ENCODE data around the gene SLC7A4.
"Not testable (repeated sequence)": the region's sequence is repeated elsewhere in the genome, so short reads cannot be mapped to it uniquely, and the experiment has no call there.

SLC7A4 gene

GRCh38 chr22:21015466-21016006 lies 16.8 kb downstream of the SLC7A4 start:
- no peak for DNase-seq

- DNase-seq: no peak
Observed at GRCh38 chr22:21014726-21015465, 17.5 kb downstream of the SLC7A4 start, which contains the start of gene P2RX6. P2RX6 (plus strand) TSS chr22:21015165; CDS start chr22:21015175, 10 bp downstream.

DNA sequence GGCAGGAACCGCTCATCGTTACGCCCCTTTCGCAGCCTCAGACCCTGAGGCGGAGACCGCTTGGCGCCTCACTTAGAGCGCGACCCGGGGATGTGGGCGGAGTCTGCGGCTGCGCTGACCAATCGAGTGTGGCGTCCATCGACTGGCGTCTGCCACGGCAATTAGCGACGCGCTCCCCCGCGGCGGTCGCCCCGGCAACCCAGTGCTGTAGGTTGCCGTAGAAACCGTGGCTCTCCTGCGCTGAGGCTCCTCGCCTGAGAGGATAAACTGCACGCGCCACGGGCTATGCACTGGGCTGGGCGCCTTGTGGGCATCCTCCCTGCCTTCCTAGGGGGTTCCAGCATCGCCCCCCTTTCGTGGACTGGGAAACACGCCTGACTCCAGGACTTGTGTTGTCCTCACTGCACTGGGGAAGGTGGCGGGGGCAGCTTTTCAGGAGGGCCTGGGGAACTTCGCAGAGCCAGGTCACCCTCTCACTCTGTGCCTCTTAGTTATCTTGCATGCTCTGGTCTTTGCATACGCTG lies 18.1 kb downstream of the SLC7A4 start:
- peak; percentile 90 to 91 for DNase-seq

DNA sequence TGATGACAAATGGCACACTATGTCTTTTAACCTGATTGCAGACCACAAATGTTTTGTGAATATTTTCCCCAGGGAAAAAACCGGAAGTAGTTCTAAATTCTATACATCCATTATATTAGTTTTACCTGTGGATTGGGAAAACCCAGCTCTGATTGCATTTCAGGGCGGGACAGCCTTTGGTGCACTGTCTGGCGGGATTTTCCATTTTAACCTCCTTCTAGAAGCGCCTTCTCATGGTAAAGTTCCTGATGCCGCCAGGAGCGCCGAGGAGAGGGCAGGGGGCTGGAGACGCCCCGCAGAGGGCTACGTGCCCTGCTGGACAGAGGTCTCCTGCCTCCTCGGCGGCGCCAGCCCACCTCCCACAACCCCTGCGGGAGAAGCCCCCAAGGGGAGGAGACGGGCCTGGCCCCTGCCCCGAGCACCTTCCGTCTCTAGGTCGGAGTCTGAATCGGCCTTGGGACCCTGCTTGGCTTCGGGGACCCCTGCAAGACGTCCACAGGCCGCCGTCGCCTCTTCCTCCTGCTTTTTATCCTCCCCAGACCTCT lies 18.6 kb downstream of the SLC7A4 start:
- DNase-seq: no peak

- no peak for DNase-seq
Observed at GRCh38 chr22:21012446-21013407, 19.6 kb downstream of the SLC7A4 start.

DNA sequence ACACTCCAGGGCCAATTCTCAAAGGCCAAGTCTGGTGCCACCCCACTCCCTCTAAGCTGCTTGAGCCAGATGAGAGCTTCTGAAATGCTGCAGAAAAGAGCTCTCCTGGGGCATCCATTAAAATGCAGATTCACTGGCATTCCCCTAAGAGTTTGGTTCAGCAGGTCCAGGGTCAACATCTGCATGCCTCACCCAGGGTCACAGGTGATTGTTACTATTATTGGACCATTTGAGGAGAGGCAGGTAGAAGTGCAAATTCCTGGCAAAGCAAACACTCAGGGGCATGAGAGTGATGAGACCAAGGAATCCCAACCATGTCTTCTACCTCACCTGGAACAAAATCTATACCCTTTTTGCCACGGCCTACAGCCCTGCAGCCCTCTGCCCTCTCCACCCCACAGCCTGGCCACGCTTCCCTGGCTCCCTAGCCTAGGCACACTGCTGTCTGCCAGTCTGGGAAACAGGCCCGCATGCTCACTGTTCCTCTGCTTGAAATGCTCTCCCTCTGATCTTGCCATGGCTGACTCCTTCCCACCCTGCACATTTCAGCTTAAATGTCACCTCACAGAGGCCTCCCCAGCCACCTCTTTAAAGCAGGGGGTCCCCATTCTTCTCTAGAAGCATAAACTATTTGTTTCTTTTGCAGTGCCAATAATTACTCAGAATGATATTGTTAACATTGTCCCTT lies 21.8 kb downstream of the SLC7A4 start:
- DNase-seq: no peak

GRCh38 chr22:21009638-21010425 lies 22.5 kb downstream of the SLC7A4 start:
- DNase-seq: peak in 1 of 2 donors; percentile 38

GRCh38 chr22:21009208-21009607 lies 23.2 kb downstream of the SLC7A4 start:
- DNase-seq: not testable (repeated sequence)

GRCh38 chr22:21003782-21004181 lies 28.6 kb downstream of the SLC7A4 start:
- DNase-seq: no peak

- peak; percentile 95 to 96 for DNase-seq
Observed at GRCh38 chr22:21001601-21002325, 30.6 kb downstream of the SLC7A4 start, which contains the start of gene THAP7. THAP7 (minus strand) TSS chr22:21002118; CDS start chr22:21001911, 207 bp downstream.

- no peak for DNase-seq
Observed at GRCh38 chr22:21000987-21001600, 31.3 kb downstream of the SLC7A4 start.

GRCh38 chr22:21000207-21000986 lies 32.0 kb downstream of the SLC7A4 start:
- no peak for DNase-seq

DNA sequence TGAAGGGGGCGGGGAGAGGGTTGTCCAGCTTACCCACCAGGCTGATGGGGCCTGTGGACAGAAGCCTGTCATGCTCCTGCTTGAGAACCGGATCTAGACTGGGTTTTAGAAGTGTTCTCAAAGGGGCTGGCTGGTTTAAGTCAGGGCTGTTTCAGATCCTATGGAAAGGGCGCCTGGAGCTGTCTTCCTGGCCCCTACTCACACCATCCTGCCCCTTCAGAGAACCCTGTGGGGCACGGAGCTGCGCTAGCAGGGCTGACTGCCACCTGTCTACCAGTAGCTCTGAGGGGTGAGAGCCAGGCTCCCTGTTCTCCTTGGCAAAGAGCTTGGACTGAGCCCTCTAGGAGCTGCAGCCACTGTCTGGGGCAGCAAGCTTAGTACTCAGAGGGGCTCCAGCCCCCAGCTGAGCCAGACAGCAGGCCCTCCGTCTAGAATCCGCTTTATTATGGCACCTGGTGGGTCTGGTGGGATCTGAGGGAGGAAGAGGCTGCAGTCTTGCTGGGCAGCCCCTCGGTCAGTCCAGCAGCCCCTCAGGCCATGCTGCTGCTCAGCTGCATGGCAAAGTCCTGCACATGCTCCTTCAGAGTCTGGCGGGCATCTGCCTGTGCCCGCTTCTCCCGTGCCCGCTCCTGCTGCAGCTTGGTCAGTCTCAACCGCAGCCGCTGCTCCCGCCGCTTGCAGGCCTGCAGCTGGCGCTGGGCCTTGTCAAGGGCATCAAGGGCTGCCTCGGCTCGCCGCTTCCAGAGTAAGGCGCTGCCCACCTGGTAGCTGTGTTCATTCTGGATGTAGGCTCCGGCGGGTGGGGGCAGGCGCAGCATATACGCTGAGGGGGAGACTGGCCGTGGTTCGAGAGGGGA lies 32.8 kb downstream of the SLC7A4 start:
- DNase-seq: no peak

GRCh38 chr22:20998411-20999336 lies 33.7 kb downstream of the SLC7A4 start:
- no peak for DNase-seq

DNA sequence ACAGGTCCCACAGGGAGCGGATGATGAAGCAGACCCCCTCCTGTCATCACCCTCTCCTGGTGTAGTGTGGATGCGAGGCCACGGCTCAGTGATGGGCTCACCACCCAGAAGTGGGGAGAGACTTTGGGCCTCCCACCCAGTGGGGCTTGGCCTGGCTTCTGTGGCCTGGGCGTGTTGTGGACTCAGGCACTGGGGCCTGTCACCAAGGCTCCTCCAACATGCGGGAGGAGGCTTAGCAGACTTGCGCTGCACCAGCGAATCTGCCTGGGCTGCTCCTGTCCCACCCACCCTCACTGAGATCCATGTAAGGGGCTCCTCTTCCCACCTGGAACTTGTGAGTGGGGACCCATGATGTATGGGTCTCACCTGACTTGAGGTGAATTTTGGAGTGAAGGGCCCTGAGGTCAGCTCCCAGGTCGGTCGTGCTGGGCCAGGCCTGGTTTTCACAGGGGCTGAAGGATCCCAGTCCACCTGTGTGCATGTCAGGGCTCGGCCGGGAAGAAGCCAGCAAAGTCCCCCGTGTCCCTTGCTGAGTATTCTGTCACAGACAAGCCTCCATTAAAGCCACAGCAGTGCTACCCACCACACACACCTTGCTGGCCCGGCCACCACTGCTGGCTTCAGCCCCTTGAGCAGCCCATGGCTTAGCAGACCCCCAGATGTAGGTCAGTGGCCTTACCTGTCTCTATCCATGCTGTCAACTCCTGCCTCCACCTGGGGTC lies 34.7 kb downstream of the SLC7A4 start:
- DNase-seq: no peak

Measured in CD4-positive, alpha-beta T cell treated with Interferon alpha-2 for 1 hour (primary cell).